ENCODE data around the gene CCDC12. TPM values are rescaled to one million over a fixed set of nuclear protein-coding genes. Genes with fewer than 3 reads are reported as not detected.

CCDC12 gene
- total RNA-seq, 4 donors from 2014 or later, result 43.2 to 60.6 (median 51.8) TPM

DNA sequence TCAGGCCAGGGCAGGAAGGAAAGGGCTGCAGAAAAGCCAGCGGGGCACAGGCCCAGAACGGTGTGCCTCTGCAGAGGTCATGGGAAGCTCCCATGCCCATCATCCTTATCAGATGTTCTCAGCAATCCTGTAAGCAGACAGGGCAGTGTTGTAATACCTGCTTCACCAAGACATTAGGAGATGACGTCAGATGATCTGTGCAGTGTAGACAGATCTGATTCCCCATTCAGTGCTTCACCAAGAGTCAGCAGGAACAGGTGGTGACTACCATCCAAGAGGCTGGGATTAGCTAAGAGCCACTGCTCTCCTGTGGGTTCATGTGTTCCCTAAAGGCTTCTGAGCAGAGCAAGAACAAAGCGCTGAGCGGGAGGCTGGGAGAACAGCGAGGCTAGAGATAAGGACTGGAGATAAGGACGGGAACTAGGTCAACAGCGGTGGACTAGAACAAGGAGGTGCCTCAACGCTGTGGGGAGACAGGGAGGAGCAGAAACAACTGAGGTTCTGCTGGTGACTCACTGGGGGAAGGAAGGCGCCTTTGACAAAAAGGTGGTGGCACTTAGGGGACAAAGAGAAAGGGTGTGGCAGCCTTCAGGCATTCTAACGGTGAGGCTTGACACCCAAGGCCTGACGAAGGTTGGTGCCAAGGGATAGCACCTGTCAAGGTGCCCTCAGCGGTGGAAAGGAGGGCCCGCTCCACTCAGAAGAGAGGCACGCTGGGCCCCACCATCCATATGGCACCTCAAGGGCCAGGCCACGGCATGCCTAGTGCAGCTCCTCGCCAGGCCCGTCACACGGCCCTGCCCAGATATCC lies 28.4 kb downstream of the CCDC12 start:
- Histone ChIP-seq H3K9me3 (no peaks in the 10 kb centered on the region), H3K27me3 (no peaks in the 10 kb centered on the region), H3K27ac (peak overlapping the region; percentile 28 to 79 (median 66)), H3K36me3 (no peaks in the 10 kb centered on the region), H3K4me1 (peaks cover 64 to 76% of the 10 kb centered on the region in 2 donors), H3K4me3 (replicated peaks in 1 of 3) (no peak overlapping the region)
- TF ChIP-seq CTCF (IDR thresholded peaks at IDR 0.05) (no peak), POLR2A (IDR thresholded peaks at IDR 0.05) (no peak)
- DNase-seq, result peak; percentile 52 to 58
- 46 to 60% methylated on average over 14 to 18 of the region's 19 CpGs for WGBS, 2 donors
- intact Hi-C loops (cut with DNase I), result no loop called here

GRCh38 chr3:46947546-46947901 lies 29.0 kb downstream of the CCDC12 start:
- no peaks in the 10 kb centered on the region for H3K36me3 ChIP-seq
- H3K27ac ChIP-seq, result peak overlapping the region in 2 of 3 donors; percentile 66 to 79
- H3K27me3 ChIP-seq, result no peaks in the 10 kb centered on the region
- WGBS, 2 donors, result 84% methylated on average over 4 of the region's 4 CpGs; no CpG with 5 or more reads in 1 of the 2 donors
- H3K4me1 ChIP-seq, result peaks cover 70 to 78% of the 10 kb centered on the region in 2 donors
- no peak for DNase-seq
- TF ChIP-seq POLR2A (IDR thresholded peaks at IDR 0.05) (no peak), CTCF (IDR thresholded peaks at IDR 0.05) (no peak)
- intact Hi-C loops (cut with DNase I), result no loop called here
- H3K4me3 ChIP-seq (replicated peaks in 1 of 3), result no peak overlapping the region
- H3K9me3 ChIP-seq, result no peaks in the 10 kb centered on the region

- Histone ChIP-seq H3K27me3 (no peaks in the 10 kb centered on the region), H3K27ac (peak overlapping the region; percentile 4 to 79 (median 66)), H3K36me3 (no peaks in the 10 kb centered on the region), H3K4me3 (replicated peaks in 1 of 3) (no peak overlapping the region), H3K9me3 (no peaks in the 10 kb centered on the region), H3K4me1 (peaks cover 73 to 83% of the 10 kb centered on the region in 2 donors)
- DNase-seq, result peak; percentile 42 to 52
- TF ChIP-seq POLR2A (IDR thresholded peaks at IDR 0.05) (no peak), CTCF (IDR thresholded peaks at IDR 0.05) (no peak)
- intact Hi-C loops (cut with DNase I), result no loop called here
- WGBS, 2 donors, result 39 to 44% methylated on average over 7 of the region's 7 CpGs
These were observed 29.5 kb downstream of the CCDC12 start for GRCh38 chr3:46946856-46947545.

DNA sequence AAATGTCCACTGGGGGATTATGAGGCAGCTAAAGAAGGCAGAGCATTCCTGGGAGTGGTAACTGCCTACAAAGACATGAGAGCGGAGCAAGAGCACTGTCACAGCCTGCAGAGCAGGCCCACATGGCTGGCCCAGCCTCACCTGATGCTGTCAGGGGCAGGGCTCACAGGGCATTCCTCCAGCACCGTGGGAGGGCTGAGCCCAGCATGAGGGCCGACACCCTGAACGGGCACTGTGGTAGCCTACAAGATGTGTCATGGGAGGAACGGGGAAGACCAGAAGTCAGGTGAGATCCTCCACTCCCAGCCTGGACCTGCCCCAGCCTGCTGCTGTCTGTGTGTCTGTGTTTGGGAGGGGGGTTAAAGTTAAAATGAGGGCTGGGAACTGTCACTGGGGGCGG lies 30.1 kb downstream of the CCDC12 start:
- H3K9me3 ChIP-seq, result no peaks in the 10 kb centered on the region
- H3K36me3 ChIP-seq, result no peaks in the 10 kb centered on the region
- peak overlapping the region; percentile 4 to 79 (median 66) for H3K27ac ChIP-seq
- intact Hi-C loops (cut with DNase I), result no loop called here
- WGBS, 2 donors, result 53 to 61% methylated on average over 5 to 6 of the region's 6 CpGs
- peaks cover 73 to 89% of the 10 kb centered on the region in 2 donors for H3K4me1 ChIP-seq
- DNase-seq, result peak in 1 of 2 donors; percentile 55
- no peaks in the 10 kb centered on the region for H3K27me3 ChIP-seq
- H3K4me3 ChIP-seq (replicated peaks in 1 of 3), result no peak overlapping the region
- TF ChIP-seq POLR2A (IDR thresholded peaks at IDR 0.05), result no peak
- no peak for TF ChIP-seq CTCF (IDR thresholded peaks at IDR 0.05)

GRCh38 chr3:46944191-46944590 lies 32.4 kb downstream of the CCDC12 start:
- H3K27ac ChIP-seq, result peak overlapping the region; percentile 71 to 87 (median 82)
- H3K9me3 ChIP-seq, result no peaks in the 10 kb centered on the region
- intact Hi-C loops (cut with DNase I), result no loop called here
- no peak overlapping the region for H3K4me3 ChIP-seq (replicated peaks in 1 of 3)
- peaks cover 0 to 5% of the 10 kb centered on the region in 2 donors for H3K36me3 ChIP-seq
- H3K27me3 ChIP-seq, result no peaks in the 10 kb centered on the region
- peaks cover 64 to 80% of the 10 kb centered on the region in 2 donors for H3K4me1 ChIP-seq
- TF ChIP-seq POLR2A (IDR thresholded peaks at IDR 0.05), result no peak
- no peak for TF ChIP-seq CTCF (IDR thresholded peaks at IDR 0.05)
- WGBS, 2 donors, result 55 to 73% methylated on average over 8 of the region's 8 CpGs
- peak; percentile 40 to 41 for DNase-seq

All from thyroid gland (tissue), 4 donors.